ENCODE data around the gene TRAFD1.

TRAFD1 gene

DNA sequence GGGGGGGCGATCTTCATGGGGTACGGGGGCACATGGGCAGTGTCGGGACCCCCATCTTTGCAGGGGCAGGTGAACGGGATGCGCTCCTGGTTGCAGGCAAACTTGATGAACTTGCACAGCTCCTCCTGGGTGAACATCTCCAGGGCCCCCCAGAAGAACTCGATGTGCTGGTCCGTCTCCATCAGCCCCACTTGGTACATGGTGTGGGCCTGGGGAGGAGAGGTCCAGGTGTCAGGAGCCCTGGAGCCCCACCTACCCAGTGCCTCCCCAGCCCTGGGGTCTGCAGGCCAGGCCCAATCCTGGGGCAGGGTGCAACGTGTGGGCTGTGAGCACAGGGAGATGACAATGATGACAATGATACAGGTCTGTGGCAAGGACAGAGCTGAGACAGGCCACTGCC, 37.7 kb downstream of the TRAFD1 start:
- no peaks in the 10 kb centered on the region for H3K9me3 ChIP-seq (ENCODE audit: low read length)
- no peak overlapping the region for H3K4me3 ChIP-seq (ENCODE audit: low read depth in 1 of 2, low read length in 2 of 2)
- H3K36me3 ChIP-seq (ENCODE audit: insufficient read depth, low read length), result peaks cover 48% of the 10 kb centered on the region
- no peaks in the 10 kb centered on the region for H3K27me3 ChIP-seq (ENCODE audit: control insufficient read depth in 1 of 2, insufficient read depth in 2 of 2, low read length in 2 of 2)
- H3K4me1 ChIP-seq (ENCODE audit: insufficient read depth, low read length), result no peaks in the 10 kb centered on the region
- no peak overlapping the region for H3K27ac ChIP-seq (ENCODE audit: low read depth, low read length)
- H3K9ac ChIP-seq (ENCODE audit: low read length), result no peak overlapping the region

DNA sequence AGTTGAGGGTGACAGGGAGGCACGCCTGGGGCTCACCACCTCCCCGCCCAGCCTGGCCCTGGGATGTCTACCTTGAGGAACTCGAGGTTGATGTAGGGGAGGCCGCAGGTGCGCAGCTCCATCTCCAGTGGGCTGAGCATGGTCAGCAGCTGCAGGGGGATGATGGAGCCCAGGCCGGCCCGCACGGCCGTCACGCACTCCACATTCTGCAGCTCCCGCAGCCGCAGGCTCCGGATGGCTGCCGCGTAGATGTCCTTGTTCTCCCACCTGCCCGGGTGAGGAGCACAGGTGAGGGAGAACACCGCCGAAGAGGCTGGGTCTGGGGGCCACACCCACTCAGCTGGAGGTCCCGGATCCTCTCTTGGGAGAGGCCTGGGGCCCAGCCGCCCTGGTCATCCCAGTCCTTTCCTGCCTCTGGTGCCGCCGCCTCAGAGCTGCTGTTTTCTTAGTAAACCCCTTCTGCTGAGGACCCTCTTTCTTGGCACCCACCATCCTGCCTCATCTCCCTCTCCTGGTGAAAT, 38.2 kb downstream of the TRAFD1 start:
- H3K9ac ChIP-seq (ENCODE audit: low read length), result no peak overlapping the region
- peaks cover 43% of the 10 kb centered on the region for H3K36me3 ChIP-seq (ENCODE audit: insufficient read depth, low read length)
- no peaks in the 10 kb centered on the region for H3K4me1 ChIP-seq (ENCODE audit: insufficient read depth, low read length)
- no peaks in the 10 kb centered on the region for H3K9me3 ChIP-seq (ENCODE audit: low read length)
- no peaks in the 10 kb centered on the region for H3K27me3 ChIP-seq (ENCODE audit: control insufficient read depth in 1 of 2, insufficient read depth in 2 of 2, low read length in 2 of 2)
- no peak overlapping the region for H3K27ac ChIP-seq (ENCODE audit: low read depth, low read length)
- no peak overlapping the region for H3K4me3 ChIP-seq (ENCODE audit: low read depth in 1 of 2, low read length in 2 of 2)

DNA sequence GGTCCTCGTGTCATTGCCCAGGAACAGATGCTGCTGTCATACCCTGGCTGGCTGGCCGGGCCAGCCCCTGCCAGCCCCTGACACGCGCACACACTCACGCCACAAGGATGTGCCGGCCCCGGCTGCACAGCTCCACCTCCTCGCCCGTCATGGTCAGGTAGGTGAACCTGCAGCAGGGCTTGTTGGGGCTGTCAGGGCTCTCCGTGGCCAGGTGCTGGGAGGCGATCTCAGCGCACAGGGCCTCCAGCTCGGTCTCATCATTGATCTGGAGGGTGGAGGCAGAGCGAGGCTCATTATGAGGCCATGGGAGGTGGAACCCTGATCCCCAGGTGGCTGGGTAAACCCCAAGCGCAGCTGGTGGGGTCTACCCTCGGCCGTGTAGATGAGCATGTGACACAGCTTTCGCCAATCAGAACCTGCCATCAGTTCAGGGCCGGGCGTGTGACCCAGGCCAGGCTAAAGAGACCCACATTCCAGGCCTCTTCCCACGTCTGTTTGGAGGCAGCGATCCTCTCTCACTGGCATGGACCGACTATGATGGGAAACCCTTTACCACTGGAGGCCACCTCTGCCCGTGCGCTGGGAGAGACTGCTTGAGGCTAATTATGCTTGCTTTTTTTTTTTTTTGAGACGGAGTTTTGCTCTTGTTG, 38.8 kb downstream of the TRAFD1 start:
- peaks cover 38% of the 10 kb centered on the region for H3K36me3 ChIP-seq (ENCODE audit: insufficient read depth, low read length)
- no peaks in the 10 kb centered on the region for H3K27me3 ChIP-seq (ENCODE audit: control insufficient read depth in 1 of 2, insufficient read depth in 2 of 2, low read length in 2 of 2)
- no peak overlapping the region for H3K27ac ChIP-seq (ENCODE audit: low read depth, low read length)

DNA sequence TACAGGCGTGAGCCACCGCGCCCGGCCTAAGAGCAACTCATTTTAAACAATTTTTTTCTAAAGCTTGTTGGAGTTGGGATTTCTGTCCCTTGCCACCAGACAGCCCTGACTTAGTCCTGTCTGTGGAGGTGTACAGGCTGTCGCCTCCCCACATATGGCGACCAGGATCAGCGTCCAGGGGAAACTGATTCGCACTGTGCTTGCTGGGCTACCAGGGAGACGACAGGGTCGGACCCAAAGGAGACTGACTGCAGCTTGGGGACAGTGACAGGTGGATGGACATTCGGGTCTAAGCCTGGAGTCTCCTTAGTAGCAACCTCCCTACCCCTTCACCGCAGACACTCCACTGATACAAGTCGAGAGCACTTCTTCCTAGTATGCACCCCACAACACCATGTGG, 40.3 kb downstream of the TRAFD1 start:
- no peak overlapping the region for H3K27ac ChIP-seq (ENCODE audit: low read depth, low read length)
- peaks cover 27% of the 10 kb centered on the region for H3K36me3 ChIP-seq (ENCODE audit: insufficient read depth, low read length)
- H3K27me3 ChIP-seq (ENCODE audit: control insufficient read depth in 1 of 2, insufficient read depth in 2 of 2, low read length in 2 of 2), result no peaks in the 10 kb centered on the region
- H3K4me1 ChIP-seq (ENCODE audit: insufficient read depth, low read length), result no peaks in the 10 kb centered on the region
- H3K4me3 ChIP-seq (ENCODE audit: low read depth in 1 of 2, low read length in 2 of 2), result no peak overlapping the region
- no peaks in the 10 kb centered on the region for H3K9me3 ChIP-seq (ENCODE audit: low read length)
- no peak overlapping the region for H3K9ac ChIP-seq (ENCODE audit: low read length)

More for the DNA sequence above, 38.8 kb downstream of the TRAFD1 start:
- Histone ChIP-seq H3K9me3 (ENCODE audit: low read length) (no peaks in the 10 kb centered on the region), H3K9ac (ENCODE audit: low read length) (no peak overlapping the region), H3K4me1 (ENCODE audit: insufficient read depth, low read length) (no peaks in the 10 kb centered on the region), H3K4me3 (ENCODE audit: low read depth in 1 of 2, low read length in 2 of 2) (no peak overlapping the region)

DNA sequence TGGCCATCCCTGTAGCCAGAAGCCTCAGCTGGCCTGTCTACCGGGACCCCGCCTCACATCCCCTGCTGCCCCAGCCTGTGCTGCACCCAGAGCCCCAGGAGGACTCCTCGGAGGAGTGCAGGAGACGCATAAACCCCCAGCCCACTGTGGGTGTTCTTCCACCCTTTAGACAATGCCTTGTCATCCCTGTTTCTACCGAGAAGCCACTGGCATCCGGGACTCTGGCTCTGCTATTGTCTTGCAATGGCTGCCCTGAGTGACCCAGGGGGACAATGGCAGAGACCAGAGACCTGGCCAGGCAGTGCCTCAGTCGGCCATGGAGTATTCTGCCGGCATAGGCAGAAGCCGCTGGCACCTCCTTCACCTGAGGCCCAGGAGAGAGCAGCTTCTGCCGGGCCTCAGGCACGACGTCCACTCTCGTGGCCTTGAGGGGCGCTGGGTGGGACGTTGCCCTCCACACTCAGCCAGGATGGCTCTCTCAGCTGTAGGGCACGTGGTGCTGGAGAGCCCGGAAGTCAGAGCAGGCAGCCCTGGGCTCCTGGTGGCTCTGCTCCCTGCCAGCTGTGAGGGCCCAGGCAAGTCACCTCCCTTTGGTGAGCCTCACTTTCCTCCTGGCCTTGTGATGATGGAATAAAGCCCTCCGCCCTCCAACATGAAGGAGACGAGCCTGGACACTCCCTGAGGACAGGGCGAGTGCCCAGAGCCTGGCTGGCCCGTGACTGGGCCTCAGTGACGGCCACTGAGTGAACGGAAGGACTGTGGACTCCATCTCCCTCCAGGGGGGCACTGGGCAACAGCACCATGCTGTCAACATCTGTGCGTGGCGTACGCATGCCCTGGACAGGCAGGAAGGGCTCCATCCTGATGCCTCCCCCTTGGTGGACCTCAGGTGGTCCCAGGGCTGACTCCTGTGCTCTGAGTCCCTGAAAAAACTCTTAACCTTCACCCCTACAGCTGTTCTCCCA, 41.0 kb downstream of the TRAFD1 start:
- H3K36me3 ChIP-seq (ENCODE audit: insufficient read depth, low read length), result peaks cover 19% of the 10 kb centered on the region
- no peak overlapping the region for H3K9ac ChIP-seq (ENCODE audit: low read length)
- H3K9me3 ChIP-seq (ENCODE audit: low read length), result no peaks in the 10 kb centered on the region
- no peak overlapping the region for H3K27ac ChIP-seq (ENCODE audit: low read depth, low read length)
- no peaks in the 10 kb centered on the region for H3K4me1 ChIP-seq (ENCODE audit: insufficient read depth, low read length)
- H3K27me3 ChIP-seq (ENCODE audit: control insufficient read depth in 1 of 2, insufficient read depth in 2 of 2, low read length in 2 of 2), result no peaks in the 10 kb centered on the region
- no peak overlapping the region for H3K4me3 ChIP-seq (ENCODE audit: low read depth in 1 of 2, low read length in 2 of 2)

DNA sequence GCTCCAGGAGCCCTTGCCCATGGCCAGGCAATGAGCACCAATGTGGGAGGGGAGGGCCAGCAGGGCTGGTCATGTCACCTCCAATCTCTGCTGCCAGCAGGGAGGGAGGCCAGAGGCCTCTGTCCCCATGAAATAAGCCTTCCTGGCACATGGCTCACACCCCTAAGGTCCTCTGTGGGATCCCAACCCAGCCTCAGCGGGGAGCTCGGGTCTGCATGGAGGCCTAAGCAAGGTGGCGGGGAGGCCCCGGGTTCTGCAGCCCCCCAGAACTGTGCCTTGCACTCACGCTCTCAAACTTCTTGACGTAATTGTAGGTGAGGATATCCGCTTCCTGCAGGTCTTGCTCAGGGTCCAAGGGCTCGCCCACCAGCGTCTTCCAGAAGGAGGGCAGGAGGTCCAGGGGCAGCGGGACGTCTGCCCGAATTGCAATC, 41.7 kb downstream of the TRAFD1 start:
- Histone ChIP-seq H3K27ac (ENCODE audit: low read depth, low read length) (no peak overlapping the region), H3K4me1 (ENCODE audit: insufficient read depth, low read length) (no peaks in the 10 kb centered on the region), H3K9ac (ENCODE audit: low read length) (no peak overlapping the region), H3K36me3 (ENCODE audit: insufficient read depth, low read length) (peaks cover 13% of the 10 kb centered on the region), H3K4me3 (ENCODE audit: low read depth in 1 of 2, low read length in 2 of 2) (no peak overlapping the region), H3K27me3 (ENCODE audit: control insufficient read depth in 1 of 2, insufficient read depth in 2 of 2, low read length in 2 of 2) (no peaks in the 10 kb centered on the region), H3K9me3 (ENCODE audit: low read length) (no peaks in the 10 kb centered on the region)

DNA sequence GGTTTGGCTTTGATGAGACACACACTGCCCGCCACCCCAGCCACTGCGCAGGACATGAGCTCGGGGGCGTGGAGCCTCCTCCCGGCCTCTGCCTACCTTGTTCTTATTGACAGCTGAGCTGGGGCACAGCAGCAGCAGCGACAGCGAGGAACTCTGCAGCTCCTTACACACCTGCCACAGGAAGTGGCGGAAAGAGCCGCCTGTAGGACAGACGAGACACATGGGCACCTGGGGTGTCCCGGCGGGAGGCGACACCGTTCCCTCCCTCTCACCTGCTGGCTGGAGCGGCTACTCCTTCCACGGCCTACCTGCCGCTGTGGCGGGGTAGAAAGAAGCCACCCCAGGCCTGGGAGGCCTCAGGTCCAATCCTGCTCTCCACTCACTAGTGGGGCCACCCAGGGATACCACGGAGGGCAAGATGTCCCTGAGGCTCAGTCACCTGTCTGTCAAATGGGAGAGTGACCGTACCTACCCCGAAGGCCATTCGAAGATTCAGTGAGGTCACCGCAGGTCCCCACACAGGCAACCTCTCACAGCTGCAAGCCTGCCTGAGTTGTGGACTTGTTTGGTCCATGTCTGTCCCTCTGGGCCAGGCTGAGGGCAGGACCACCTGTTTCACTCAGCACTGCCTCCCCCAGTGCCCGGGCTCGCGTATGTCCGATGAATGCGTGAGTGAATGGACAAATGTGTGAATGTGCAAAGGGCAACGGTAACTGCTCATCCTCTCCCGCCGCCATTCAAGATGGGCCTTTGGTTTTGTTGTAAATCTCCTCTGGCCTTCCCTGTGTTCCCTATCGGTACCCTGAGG, 42.6 kb downstream of the TRAFD1 start:
- Histone ChIP-seq H3K27ac (ENCODE audit: low read depth, low read length) (no peak overlapping the region), H3K9ac (ENCODE audit: low read length) (no peak overlapping the region), H3K4me1 (ENCODE audit: insufficient read depth, low read length) (no peaks in the 10 kb centered on the region), H3K36me3 (ENCODE audit: insufficient read depth, low read length) (peaks cover 13% of the 10 kb centered on the region), H3K9me3 (ENCODE audit: low read length) (no peaks in the 10 kb centered on the region), H3K27me3 (ENCODE audit: control insufficient read depth in 1 of 2, insufficient read depth in 2 of 2, low read length in 2 of 2) (no peaks in the 10 kb centered on the region), H3K4me3 (ENCODE audit: low read depth in 1 of 2, low read length in 2 of 2) (no peak overlapping the region)

DNA sequence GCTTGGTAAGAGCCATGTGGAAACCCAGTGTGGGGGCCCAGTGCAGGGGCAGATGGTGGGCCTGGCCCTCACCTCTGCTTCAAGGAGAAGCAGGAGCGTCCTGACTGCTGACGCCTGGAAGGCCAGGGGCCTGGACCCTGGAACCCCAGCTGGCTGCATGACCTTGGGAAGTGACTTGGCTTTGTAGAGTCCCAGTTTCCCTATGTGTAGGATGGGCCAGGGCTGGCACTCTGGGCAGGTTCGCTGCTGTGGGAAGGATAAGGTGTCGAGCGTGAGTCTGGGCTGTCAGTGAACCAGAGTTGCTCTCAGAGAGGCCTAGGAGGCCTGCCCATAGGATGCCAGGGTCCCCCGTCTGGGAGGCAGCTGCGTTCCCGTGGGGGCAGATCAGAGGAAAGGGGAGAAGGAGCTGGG, 43.2 kb downstream of the TRAFD1 start:
- Histone ChIP-seq H3K27ac (ENCODE audit: low read depth, low read length) (no peak overlapping the region), H3K4me3 (ENCODE audit: low read depth in 1 of 2, low read length in 2 of 2) (no peak overlapping the region), H3K4me1 (ENCODE audit: insufficient read depth, low read length) (no peaks in the 10 kb centered on the region), H3K9me3 (ENCODE audit: low read length) (no peaks in the 10 kb centered on the region), H3K9ac (ENCODE audit: low read length) (no peak overlapping the region), H3K36me3 (ENCODE audit: insufficient read depth, low read length) (peaks cover 9% of the 10 kb centered on the region), H3K27me3 (ENCODE audit: control insufficient read depth in 1 of 2, insufficient read depth in 2 of 2, low read length in 2 of 2) (no peaks in the 10 kb centered on the region)

DNA sequence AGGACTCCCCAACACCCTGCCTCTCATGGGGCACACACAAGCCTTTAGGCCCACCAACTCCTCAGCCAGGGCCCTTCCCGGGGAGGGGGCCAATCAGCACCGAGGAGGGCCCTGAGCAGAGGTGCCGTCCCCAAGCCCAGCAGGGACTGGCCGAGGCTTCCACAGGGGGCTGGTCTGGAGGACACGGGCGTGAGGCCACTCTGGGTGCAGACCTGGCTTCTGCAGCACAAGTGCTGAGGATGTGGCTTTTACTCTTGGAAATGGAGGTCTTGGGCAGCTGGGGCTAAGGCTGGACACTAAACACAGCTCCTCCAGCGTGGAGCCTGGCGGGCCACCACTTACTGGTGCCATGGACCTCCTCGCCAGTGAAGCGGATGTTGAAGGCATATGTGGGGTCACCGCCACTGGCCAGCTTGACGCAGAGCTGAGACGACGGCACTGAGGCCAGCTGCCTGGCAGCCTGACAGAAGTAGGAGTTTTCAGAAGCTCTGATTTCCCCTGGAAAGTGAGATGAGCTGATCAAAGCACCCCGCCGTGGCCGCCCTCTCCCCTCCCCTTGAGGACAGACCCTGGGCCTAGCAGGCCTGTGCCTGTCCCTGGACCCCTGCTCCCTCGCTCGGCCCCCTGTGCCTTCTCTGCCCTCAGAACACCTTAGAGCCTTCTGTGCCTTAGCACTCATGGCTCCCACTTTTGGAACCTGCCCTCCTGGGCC, 44.0 kb downstream of the TRAFD1 start:
- Histone ChIP-seq H3K36me3 (ENCODE audit: insufficient read depth, low read length) (peaks cover 9% of the 10 kb centered on the region), H3K27ac (ENCODE audit: low read depth, low read length) (no peak overlapping the region), H3K4me1 (ENCODE audit: insufficient read depth, low read length) (no peaks in the 10 kb centered on the region)

DNA sequence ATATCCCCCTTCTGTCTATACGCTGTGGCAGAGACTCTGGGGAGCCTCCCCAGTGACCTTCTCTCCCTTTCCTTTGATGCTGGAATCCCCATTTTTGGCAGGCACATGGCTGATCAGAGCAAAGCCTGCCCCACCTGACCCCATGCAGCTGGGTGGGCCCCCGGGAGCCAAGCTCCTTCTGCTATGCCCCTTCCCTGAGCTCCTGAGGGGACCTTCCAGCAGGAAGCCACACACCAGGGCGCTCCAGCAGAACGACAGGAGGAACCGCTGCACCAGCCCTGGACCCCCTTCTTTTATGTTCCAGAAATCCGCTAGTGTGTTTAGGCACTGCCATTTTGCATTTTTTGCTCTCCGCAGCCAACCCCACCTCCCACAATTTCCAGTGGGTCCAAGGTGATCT, 44.6 kb downstream of the TRAFD1 start:
- no peaks in the 10 kb centered on the region for H3K4me1 ChIP-seq (ENCODE audit: insufficient read depth, low read length)
- H3K36me3 ChIP-seq (ENCODE audit: insufficient read depth, low read length), result peaks cover 12% of the 10 kb centered on the region
- H3K27ac ChIP-seq (ENCODE audit: low read depth, low read length), result no peak overlapping the region
- no peaks in the 10 kb centered on the region for H3K9me3 ChIP-seq (ENCODE audit: low read length)
- H3K4me3 ChIP-seq (ENCODE audit: low read depth in 1 of 2, low read length in 2 of 2), result no peak overlapping the region
- no peak overlapping the region for H3K9ac ChIP-seq (ENCODE audit: low read length)
- no peaks in the 10 kb centered on the region for H3K27me3 ChIP-seq (ENCODE audit: control insufficient read depth in 1 of 2, insufficient read depth in 2 of 2, low read length in 2 of 2)

More for the DNA sequence above, 44.0 kb downstream of the TRAFD1 start:
- no peaks in the 10 kb centered on the region for H3K9me3 ChIP-seq (ENCODE audit: low read length)
- no peaks in the 10 kb centered on the region for H3K27me3 ChIP-seq (ENCODE audit: control insufficient read depth in 1 of 2, insufficient read depth in 2 of 2, low read length in 2 of 2)
- H3K9ac ChIP-seq (ENCODE audit: low read length), result no peak overlapping the region
- H3K4me3 ChIP-seq (ENCODE audit: low read depth in 1 of 2, low read length in 2 of 2), result no peak overlapping the region
